8988T (cell line): ENCODE data around the gene SH3PXD2B.
"Not testable (repeated sequence)": the region's sequence is repeated elsewhere in the genome, so short reads cannot be mapped to it uniquely, and the experiment has no call there.

Source experiments
- DNase-seq: peaks from one replicate; pipeline ENCODE4 v3.0.0; 2011

SH3PXD2B gene

DNA sequence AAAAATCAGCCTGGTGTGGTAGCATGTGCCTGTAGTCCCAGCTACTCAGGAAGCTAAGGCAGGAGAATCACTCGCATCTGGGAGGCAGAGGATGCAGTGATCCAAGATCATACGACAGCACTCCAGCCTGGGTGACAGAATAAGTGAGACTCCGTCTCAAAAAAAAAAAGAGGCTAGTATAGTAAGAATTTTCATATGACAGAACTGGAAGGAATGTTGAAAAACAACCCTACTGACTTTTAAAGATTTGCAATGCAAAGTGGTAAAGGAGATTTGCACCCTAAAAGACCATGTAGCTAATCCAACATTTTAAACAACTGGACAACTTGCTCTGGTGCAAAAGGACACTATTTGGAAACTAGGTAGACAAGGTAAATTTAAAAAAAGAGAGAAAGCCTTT lies 58.1 kb downstream of the SH3PXD2B start:
- no peak for DNase-seq

DNA sequence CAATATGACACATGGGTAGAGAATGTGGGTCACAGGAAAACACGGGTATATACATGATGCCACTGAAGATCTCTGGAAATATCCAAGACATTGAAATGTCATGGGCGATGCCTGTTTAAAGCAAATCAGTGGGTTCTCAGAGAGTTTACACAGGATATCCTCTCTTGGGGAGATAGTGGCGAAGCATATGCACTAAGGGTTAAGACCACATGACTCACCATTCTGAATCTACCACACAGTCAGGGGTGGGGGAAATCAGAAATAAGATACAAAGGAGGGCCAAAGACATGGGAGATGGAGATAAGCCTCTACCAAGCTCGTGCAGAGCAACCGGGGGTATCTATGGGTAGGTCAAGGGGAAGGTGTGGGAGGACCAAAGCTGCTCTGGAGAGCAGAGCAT lies 58.8 kb downstream of the SH3PXD2B start:
- no peak for DNase-seq

- no peak for DNase-seq
Observed at GRCh38 chr5:172389578-172390112, 64.7 kb downstream of the SH3PXD2B start.

DNA sequence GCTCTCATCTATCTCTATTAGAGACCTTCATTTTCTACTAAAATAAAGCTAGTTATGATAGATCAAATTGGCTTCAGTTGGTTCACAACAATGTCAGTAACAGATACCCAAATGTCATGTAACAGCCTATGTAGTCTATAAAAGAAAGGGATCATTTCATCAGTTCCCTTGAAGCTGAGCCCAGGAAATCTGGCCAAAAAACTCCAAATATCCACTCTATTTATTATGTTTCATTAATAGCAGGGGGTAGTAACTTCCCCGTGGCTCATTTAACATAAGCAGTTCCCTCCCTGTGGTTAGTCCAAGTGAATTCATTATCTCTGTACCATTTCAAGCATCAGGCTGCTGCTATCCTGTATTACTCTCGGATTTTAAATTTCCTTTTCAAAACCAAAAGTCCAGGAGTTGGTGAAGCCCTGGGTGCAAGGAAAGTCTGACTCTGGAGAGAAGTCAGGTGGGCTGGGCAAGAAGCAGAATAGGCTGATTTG lies 66.0 kb downstream of the SH3PXD2B start:
- no peak for DNase-seq

- no peak for DNase-seq
Observed at GRCh38 chr5:172385707-172386106, 68.6 kb downstream of the SH3PXD2B start.

GRCh38 chr5:172385010-172385563 lies 69.2 kb downstream of the SH3PXD2B start:
- no peak for DNase-seq

DNA sequence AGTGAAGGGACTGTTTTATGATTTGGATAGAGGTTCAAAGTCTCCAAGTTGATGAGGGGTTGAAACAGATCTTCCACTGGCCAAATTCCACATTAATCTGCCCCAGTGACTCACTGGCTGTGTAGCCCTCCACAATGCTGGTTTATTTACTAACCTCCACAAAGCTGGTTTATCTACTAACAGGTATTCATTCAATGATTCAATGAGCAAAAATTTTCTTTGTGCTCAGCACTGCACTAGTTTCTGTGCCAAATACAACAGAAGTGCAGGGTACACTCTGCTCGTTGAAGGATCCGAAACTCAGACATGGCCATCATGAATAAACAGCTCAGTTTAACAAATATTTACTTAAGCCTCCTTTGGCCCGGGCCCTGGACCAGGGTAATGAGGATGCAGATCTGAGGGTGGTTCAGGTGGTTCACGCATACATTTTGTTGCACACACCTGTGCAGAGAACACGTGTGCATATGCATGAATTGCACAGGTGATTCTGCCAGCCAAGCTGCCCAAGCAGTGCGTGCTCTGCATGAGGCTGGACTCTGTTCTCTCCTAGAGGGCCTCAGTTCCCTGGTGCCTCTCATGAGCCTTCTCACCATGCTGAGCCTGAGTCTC lies 71.0 kb downstream of the SH3PXD2B start:
- DNase-seq, result no peak

GRCh38 chr5:172380987-172381643 lies 73.2 kb downstream of the SH3PXD2B start:
- DNase-seq, result no peak

GRCh38 chr5:172380301-172380986 lies 73.9 kb downstream of the SH3PXD2B start:
- DNase-seq, result no peak

- DNase-seq, result no peak
Observed at GRCh38 chr5:172379481-172379880, 74.8 kb downstream of the SH3PXD2B start.

- DNase-seq, result no peak
Observed at GRCh38 chr5:172377856-172378255, 76.5 kb downstream of the SH3PXD2B start.

- no peak for DNase-seq
Observed at GRCh38 chr5:172377438-172377837, 76.9 kb downstream of the SH3PXD2B start.

DNA sequence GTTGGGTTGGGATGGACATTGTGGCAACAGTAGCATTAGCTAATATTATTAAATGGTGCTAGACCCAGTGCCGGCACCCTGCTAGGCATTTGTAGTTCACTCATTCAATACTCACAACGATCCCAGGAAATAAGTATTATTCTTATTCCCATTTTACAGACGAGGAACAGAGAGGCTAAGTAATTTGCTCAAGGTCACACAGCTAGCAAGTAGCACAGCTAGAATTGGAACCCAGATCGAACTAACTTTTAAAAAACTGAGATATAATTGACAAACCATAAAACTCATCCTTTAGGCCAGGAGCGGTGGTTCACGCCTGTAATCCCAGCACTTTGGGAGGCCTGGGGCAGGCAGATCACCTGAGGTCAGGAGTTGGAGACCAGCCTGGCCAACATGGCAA lies 79.5 kb downstream of the SH3PXD2B start:
- DNase-seq, result no peak

DNA sequence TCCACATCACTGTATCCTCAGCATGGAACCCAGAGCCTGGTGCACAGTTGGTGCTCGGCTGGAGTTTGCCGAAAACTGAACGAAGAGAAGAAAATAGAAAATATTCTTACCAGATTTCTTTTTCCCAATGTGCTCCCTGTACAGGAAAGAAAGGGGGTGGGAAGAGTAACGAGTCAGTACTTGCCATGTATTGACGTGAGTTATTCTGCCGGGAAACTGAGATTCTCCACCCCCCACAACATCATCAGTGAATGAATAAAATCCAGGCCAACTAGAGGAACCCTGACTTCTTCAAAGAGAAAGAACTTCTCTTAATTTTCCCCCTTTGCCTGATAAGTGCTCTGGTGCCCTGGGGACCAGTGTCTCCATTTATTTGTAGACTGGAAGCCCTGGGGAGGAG lies 80.6 kb downstream of the SH3PXD2B start:
- DNase-seq, result no peak

DNA sequence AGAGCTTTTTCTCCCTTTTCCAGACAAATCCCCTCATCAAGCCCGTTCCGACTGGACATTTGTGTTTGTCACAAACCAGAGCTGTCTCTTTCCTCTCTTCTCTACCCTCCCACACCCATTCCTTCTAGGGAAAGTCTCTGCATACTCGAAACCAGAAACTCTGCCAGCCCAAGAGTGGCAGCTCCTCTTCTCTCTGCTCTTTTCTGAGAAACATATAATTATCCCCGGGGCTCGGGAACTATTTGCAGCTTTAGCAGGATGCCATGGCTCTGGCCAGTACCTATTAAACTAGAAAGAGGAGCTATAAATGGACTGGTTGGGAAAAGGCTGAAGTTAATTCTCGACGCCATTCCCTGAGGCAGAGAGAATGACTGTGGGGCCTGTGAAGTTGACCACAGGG lies 82.6 kb downstream of the SH3PXD2B start:
- no peak for DNase-seq

DNA sequence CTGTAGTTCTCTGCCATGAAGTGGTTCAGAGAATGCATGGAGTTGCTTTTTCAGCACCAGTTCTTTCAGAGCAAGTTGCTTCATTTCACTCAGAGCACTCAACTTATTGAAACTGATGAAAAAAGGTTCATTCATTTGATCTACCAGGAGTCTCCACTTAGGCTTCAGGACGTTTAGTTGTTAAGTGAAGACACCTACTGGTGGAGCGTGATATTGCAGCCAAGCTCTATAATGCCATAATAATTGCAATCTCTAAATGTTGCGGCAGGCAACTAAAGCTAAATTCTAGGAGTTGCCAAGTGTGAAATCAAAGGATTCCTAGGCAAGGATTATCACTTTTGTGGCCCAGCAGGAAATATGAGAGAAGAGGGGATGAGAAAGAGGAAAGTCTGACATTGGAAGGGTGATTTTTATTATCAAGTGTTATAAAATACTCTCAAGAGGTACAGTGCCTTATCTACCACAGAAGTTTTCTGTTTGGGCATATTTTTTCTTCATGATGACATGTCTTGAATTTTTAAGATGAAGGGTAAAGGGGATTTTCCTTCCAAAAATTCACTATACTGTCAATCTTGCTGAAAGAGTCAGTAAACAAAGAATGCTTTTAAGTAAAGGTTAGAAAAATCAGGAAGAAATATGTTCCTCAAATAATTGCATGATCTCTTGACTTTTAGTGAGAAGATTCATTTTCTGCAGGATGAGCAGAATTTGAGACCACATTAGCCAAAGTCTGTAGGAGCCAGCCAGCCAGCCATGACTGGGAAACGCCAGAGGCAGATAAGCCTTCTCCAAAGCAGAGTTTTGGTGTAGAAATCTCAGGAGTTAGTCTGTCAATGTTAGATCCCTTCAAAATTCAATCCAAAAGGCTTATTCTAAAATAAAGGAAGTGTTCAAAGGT lies 83.4 kb downstream of the SH3PXD2B start:
- DNase-seq, result no peak

GRCh38 chr5:172370237-172370640 lies 84.1 kb downstream of the SH3PXD2B start:
- no peak for DNase-seq

DNA sequence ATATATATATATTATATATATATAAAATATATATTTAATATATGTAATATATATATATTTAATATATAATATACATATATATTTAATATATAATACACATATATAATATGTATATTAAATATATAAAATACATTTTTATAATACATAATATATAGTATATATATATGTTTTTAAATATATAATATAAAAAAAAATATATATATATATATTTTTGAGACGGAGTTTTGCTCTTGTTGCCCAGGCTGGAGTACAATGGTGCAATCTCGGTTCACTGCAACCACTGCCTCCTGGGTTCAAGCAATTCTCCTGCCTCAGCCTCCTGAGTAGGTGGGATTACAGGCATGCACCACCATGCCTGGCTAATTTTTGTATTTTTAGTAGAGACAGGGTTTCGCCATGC lies 85.6 kb downstream of the SH3PXD2B start:
- DNase-seq, result not testable (repeated sequence)

DNA sequence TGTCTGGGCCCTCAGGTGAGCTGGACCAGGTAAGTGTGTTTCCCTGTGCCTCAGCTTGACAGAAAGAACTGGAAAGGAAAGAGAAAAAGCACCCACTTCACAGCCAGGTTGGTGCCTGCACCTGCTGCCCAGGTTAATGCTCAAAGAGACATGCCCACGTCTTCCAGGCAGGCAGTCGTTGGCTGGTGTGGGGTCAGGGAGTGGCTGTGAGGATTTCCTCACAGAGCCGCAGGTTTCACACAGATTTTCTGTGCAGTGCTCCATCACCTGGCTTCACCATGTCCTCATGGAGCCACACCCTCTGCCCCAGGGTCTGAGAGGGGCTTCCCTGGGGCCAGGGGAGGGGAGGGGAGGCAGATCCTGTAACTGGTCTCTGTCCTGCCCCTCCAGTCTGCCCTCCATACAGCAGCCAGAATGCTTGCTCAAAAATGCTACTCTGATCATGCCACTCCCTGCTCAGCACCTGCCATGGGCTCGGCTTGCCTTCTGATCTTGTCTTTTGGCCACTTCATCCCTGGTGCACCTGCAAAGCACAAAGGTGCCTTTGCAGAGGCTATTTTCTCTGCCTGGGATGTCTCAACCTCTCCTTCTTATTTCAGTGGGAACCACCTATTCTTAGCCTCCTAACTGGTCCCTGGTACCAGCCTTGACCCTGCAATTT lies 88.2 kb downstream of the SH3PXD2B start:
- no peak for DNase-seq

DNA sequence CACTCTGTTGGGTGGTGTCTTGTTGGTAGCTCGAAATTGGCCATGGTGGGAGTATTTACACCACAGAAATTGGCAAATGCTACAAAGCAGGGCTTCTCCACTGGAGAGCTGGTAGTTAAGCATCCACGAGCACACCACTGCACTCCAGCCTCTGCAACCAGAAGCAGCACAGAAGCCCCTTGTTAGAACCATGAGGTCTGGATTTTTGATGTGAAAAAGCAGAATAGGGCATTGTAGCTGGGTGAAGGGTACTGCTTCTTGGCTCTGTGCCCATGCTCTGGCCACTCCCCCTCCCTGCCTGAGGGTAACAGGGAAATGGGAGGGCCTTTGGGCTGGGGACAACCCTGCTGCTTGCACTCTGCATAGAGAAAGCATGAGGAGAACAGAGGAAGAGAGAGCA lies 89.6 kb downstream of the SH3PXD2B start:
- DNase-seq, result no peak

- DNase-seq, result no peak
Observed at GRCh38 chr5:172362755-172363154, 91.6 kb downstream of the SH3PXD2B start.
